Central memory CD8-positive, alpha-beta T cell (primary cell): Measurements from ENCODE around the gene SGCD.

ENCODE experiments used
- ATAC-seq: fragments of 150-1000 bp; cut with Tn5 transposase; replicated peaks from 2 replicates; pipeline ENCODE4 v1.10.0; 2022; ENCODE audit warnings: mild to moderate bottlenecking, moderate FRiP score, moderate number of reproducible peaks; ENCODE audit not compliant: poor library complexity, severe bottlenecking; ENCODE audit errors: extremely low read depth
- DNase-seq, 2 donors: peaks; one replicate each; pipeline ENCODE4 v3.0.0; 2021; ENCODE audit warnings: low spot score in 2 of 2
- H3K27ac Mint-ChIP-seq: one replicate; pipeline ENCODE4 v1.8.0; 2022; ENCODE audit warnings: low read depth, mild to moderate bottlenecking, moderate library complexity, mixed read lengths
- H3K27me3 Mint-ChIP-seq: one replicate; pipeline ENCODE4 v1.8.0; 2022; ENCODE audit warnings: mixed read lengths
- H3K36me3 Mint-ChIP-seq: one replicate; pipeline ENCODE4 v1.8.0; 2022; ENCODE audit warnings: mild to moderate bottlenecking, moderate library complexity, mixed read lengths; ENCODE audit not compliant: insufficient read depth
- H3K4me1 Mint-ChIP-seq: one replicate; pipeline ENCODE4 v1.8.0; 2022; ENCODE audit warnings: mixed read lengths
- H3K4me3 Mint-ChIP-seq: one replicate; pipeline ENCODE4 v1.8.0; 2022; ENCODE audit warnings: mild to moderate bottlenecking, moderate library complexity, mixed read lengths
- H3K9me3 Mint-ChIP-seq: one replicate; pipeline ENCODE4 v1.8.0; 2022; ENCODE audit warnings: mixed read lengths

SGCD gene

DNA sequence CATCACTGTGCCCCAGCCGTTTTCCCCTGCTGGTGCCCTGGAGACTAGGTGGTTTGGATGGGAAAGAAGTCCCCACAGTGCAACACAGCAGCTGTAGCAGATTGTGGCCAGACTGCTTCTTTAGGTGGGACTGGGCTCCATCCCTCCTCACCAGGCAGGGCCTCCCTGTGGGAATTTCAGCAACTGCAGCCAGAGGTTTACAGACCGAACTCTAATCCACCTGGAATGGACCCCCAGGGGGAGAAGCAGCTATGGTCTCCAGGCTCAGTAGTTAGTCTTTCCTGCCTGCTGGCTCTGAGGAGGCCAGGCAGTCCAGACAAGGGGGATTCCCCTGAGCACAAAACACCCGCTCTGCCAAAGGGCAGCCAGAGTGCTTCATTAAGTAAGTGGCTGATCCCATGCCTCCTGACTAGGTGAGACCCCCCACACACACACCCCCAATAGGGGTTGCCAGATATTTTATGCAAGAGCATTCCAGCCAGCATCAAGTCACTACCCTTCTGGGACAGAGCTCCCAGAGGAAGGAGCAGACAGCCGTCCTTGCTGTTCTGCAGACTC, 188.9 kb downstream of the SGCD start:
- H3K4me1 Mint-ChIP-seq = no peaks in the 10 kb centered on the region
- no peak overlapping the region for H3K27ac Mint-ChIP-seq
- DNase-seq (no peak), ATAC-seq (no peak)
- no peak overlapping the region for H3K4me3 Mint-ChIP-seq
- no peaks in the 10 kb centered on the region for H3K36me3 Mint-ChIP-seq
- peaks cover 28% of the 10 kb centered on the region for H3K27me3 Mint-ChIP-seq
- H3K9me3 Mint-ChIP-seq = peaks cover 11% of the 10 kb centered on the region

GRCh38 chr5:156522651-156523529, 195.9 kb downstream of the SGCD start:
- peaks cover 4% of the 10 kb centered on the region for H3K27me3 Mint-ChIP-seq
- peaks cover 2% of the 10 kb centered on the region for H3K36me3 Mint-ChIP-seq
- DNase-seq (no peak), ATAC-seq (no peak)
- H3K4me3 Mint-ChIP-seq = no peak overlapping the region
- no peak overlapping the region for H3K27ac Mint-ChIP-seq
- peaks cover 8% of the 10 kb centered on the region for H3K9me3 Mint-ChIP-seq
- no peaks in the 10 kb centered on the region for H3K4me1 Mint-ChIP-seq

- peaks cover 1% of the 10 kb centered on the region for H3K27me3 Mint-ChIP-seq
- peaks cover 4% of the 10 kb centered on the region for H3K9me3 Mint-ChIP-seq
- H3K36me3 Mint-ChIP-seq = peaks cover 2% of the 10 kb centered on the region
- no peak overlapping the region for H3K27ac Mint-ChIP-seq
- no peak for ATAC-seq
- no peaks in the 10 kb centered on the region for H3K4me1 Mint-ChIP-seq
- no peak overlapping the region for H3K4me3 Mint-ChIP-seq
- no peak for DNase-seq
Measured at GRCh38 chr5:156523607-156524006, 196.6 kb downstream of the SGCD start.

DNA sequence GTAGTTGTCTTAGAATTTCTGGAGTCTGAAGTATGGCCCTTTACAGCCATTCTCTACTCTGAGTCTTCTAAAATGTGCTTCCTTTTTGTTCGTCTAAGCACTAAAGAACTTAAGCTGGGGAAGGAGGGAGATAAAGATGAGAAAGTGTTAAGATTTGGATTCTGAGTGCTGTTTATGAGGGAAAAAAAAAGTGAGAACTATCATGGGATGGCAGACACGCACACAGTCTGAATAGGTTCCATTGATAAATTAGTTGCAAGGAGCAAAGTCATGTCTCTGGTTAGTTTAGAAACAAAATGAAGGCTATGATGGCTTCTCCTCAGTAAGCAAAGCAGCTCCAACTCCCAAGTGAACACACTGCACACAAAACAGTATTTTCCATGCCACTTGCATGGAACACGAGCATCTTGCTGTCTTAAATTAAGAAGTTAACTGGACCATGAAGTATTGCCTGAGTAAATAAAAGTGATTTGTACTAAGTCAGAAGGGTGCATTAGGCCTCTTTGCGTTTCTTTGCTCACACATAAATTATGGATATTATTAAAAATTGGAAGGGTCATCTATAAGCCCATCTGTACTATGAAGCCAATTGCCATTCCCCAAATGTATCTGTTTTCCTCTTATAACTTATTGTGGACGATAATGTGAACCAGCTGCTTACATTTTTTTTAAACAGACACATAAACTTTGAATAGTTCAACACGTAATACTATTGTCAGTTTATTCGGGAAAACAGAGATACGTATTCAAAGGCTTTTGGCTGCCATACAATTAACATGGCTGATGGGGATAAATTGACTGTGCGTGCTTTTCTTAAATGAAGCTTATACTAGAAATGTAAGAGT, 199.3 kb downstream of the SGCD start:
- DNase-seq = no peak
- H3K27ac Mint-ChIP-seq = no peak overlapping the region
- peaks cover 9% of the 10 kb centered on the region for H3K27me3 Mint-ChIP-seq
- H3K9me3 Mint-ChIP-seq = no peaks in the 10 kb centered on the region
- H3K4me3 Mint-ChIP-seq = no peak overlapping the region
- ATAC-seq = no peak
- no peaks in the 10 kb centered on the region for H3K4me1 Mint-ChIP-seq
- H3K36me3 Mint-ChIP-seq = peaks cover 2% of the 10 kb centered on the region

GRCh38 chr5:156527611-156528010, 200.6 kb downstream of the SGCD start:
- DNase-seq = no peak
- H3K27me3 Mint-ChIP-seq = peaks cover 9% of the 10 kb centered on the region
- peaks cover 2% of the 10 kb centered on the region for H3K36me3 Mint-ChIP-seq
- no peak overlapping the region for H3K27ac Mint-ChIP-seq
- H3K4me3 Mint-ChIP-seq = no peak overlapping the region
- no peaks in the 10 kb centered on the region for H3K4me1 Mint-ChIP-seq
- no peaks in the 10 kb centered on the region for H3K9me3 Mint-ChIP-seq
- ATAC-seq = no peak

DNA sequence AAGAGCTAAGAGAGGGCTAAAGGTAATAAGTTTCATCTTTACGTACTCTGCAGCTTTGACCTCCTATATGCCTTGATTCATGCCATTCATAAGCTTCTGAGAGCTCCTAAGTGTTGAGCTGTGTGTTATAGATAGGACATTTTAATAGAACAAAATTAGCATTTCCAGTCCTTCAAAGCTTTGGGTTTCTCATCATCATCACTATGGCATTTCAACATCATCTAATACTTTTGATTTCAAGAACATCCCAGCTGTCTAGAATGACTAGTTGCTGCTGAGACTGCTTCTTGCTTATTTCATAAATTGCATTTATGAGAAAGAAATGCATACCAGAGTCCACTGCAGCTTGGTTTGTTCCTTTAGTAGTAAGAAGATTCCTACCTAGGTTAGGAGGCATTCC, 201.7 kb downstream of the SGCD start:
- H3K9me3 Mint-ChIP-seq = no peaks in the 10 kb centered on the region
- no peak for DNase-seq
- ATAC-seq = no peak
- H3K27me3 Mint-ChIP-seq = peaks cover 17% of the 10 kb centered on the region
- no peak overlapping the region for H3K27ac Mint-ChIP-seq
- H3K4me1 Mint-ChIP-seq = no peaks in the 10 kb centered on the region
- H3K4me3 Mint-ChIP-seq = no peak overlapping the region
- H3K36me3 Mint-ChIP-seq = peaks cover 2% of the 10 kb centered on the region

- H3K9me3 Mint-ChIP-seq = no peaks in the 10 kb centered on the region
- H3K27ac Mint-ChIP-seq = no peak overlapping the region
- H3K4me1 Mint-ChIP-seq = no peaks in the 10 kb centered on the region
- ATAC-seq (no peak), DNase-seq (no peak)
- peaks cover 2% of the 10 kb centered on the region for H3K36me3 Mint-ChIP-seq
- H3K27me3 Mint-ChIP-seq = peaks cover 17% of the 10 kb centered on the region
- H3K4me3 Mint-ChIP-seq = no peak overlapping the region
Measured at GRCh38 chr5:156529892-156530291, 202.9 kb downstream of the SGCD start.

GRCh38 chr5:156531199-156531598, 204.2 kb downstream of the SGCD start:
- Mint-ChIP-seq H3K9me3 (no peaks in the 10 kb centered on the region), H3K36me3 (no peaks in the 10 kb centered on the region), H3K4me3 (no peak overlapping the region), H3K27ac (no peak overlapping the region), H3K4me1 (no peaks in the 10 kb centered on the region), H3K27me3 (peaks cover 17% of the 10 kb centered on the region)
- ATAC-seq (no peak), DNase-seq (no peak)

- ATAC-seq = no peak
- peaks cover 17% of the 10 kb centered on the region for H3K27me3 Mint-ChIP-seq
Measured at GRCh38 chr5:156532921-156533320, 206.0 kb downstream of the SGCD start.

GRCh38 chr5:156534085-156534484, 207.1 kb downstream of the SGCD start:
- ATAC-seq = no peak
- H3K27me3 Mint-ChIP-seq = peaks cover 11% of the 10 kb centered on the region
- H3K9me3 Mint-ChIP-seq = no peaks in the 10 kb centered on the region
- DNase-seq = no peak
- H3K4me1 Mint-ChIP-seq = no peaks in the 10 kb centered on the region
- H3K36me3 Mint-ChIP-seq = no peaks in the 10 kb centered on the region
- no peak overlapping the region for H3K27ac Mint-ChIP-seq
- no peak overlapping the region for H3K4me3 Mint-ChIP-seq

More at GRCh38 chr5:156532921-156533320, 206.0 kb downstream of the SGCD start:
- H3K36me3 Mint-ChIP-seq = no peaks in the 10 kb centered on the region
- no peak overlapping the region for H3K4me3 Mint-ChIP-seq
- no peaks in the 10 kb centered on the region for H3K4me1 Mint-ChIP-seq
- H3K27ac Mint-ChIP-seq = no peak overlapping the region
- DNase-seq = no peak
- no peaks in the 10 kb centered on the region for H3K9me3 Mint-ChIP-seq

DNA sequence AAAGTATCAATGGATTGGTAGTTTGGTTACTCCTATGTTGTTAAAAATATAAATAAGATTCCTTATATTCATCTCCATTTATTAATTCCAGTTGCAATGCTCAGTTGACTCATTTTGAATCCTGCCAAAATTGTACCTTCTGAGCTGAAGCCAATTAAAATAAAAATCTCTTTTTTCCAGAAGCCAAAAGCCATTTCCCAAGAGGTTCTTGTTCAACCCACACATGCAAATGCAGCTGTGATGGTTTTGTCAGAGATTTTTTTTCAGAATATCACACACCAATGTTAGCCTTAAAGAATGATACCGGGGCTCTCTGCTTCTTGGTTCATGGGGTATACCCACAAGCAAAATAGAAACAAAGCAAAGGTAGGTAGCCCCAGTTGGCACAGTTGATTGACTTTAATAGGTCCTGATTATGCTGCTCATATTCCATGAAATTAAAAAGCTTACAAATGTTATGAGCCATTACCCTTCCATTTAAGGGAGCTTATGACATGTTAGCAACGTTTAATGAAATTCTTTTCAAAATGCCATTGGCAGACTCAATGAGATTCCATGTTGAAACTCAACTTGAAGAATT, 208.0 kb downstream of the SGCD start:
- H3K4me1 Mint-ChIP-seq = no peaks in the 10 kb centered on the region
- peaks cover 8% of the 10 kb centered on the region for H3K27me3 Mint-ChIP-seq
- H3K9me3 Mint-ChIP-seq = no peaks in the 10 kb centered on the region
- no peak for DNase-seq
- H3K36me3 Mint-ChIP-seq = no peaks in the 10 kb centered on the region
- ATAC-seq = no peak
- H3K27ac Mint-ChIP-seq = no peak overlapping the region
- no peak overlapping the region for H3K4me3 Mint-ChIP-seq

GRCh38 chr5:156540491-156540890, 213.5 kb downstream of the SGCD start:
- DNase-seq = no peak
- H3K36me3 Mint-ChIP-seq = no peaks in the 10 kb centered on the region
- no peak overlapping the region for H3K27ac Mint-ChIP-seq
- no peak for ATAC-seq
- H3K9me3 Mint-ChIP-seq = no peaks in the 10 kb centered on the region
- H3K27me3 Mint-ChIP-seq = peaks cover 13% of the 10 kb centered on the region
- no peak overlapping the region for H3K4me3 Mint-ChIP-seq
- no peaks in the 10 kb centered on the region for H3K4me1 Mint-ChIP-seq
